Tibial nerve (tissue), 4 donors: ENCODE results near the gene SGCB. TPM values are rescaled to one million over a fixed set of nuclear protein-coding genes. Genes with fewer than 3 reads are reported as not detected.

ENCODE experiments used
- DNase-seq, 2 donors: peaks; one replicate each; pipeline ENCODE4 v3.0.0-alpha.2; 2019; ENCODE audit warnings: low spot score in 2 of 2
- H3K27ac ChIP-seq, 4 donors: fragments of 200-600 bp; sonication (generic) in 3 of 4; one replicate each; pipeline ENCODE4 v1.5.1; 2017 to 2019; ENCODE audit warnings: mild to moderate bottlenecking in 1 of 4
- H3K27me3 ChIP-seq, 2 donors: fragments of 200-600 bp; sonication (generic) in 1 of 2; one replicate each; pipeline versions ENCODE4 v1.5.1 to v1.6.0; 2017 to 2019
- H3K36me3 ChIP-seq, 3 donors: fragments of 200-600 bp; sonication (generic); one replicate each; pipeline ENCODE4 v1.5.1; 2018 to 2019
- H3K4me1 ChIP-seq, 4 donors: fragments of 200-600 bp; sonication (generic) in 3 of 4; one replicate each; pipeline ENCODE4 v1.5.1; 2017 to 2019
- H3K4me3 ChIP-seq, 4 donors: fragments of 200-600 bp; sonication (generic) in 3 of 4; one replicate each; pipeline ENCODE4 v1.5.1; 2017 to 2019; ENCODE audit warnings: mild to moderate bottlenecking in 1 of 4, moderate library complexity in 1 of 4
- H3K9me3 ChIP-seq, 4 donors: fragments of 200-600 bp; sonication (generic) in 3 of 4; one replicate each; pipeline ENCODE4 v1.5.1; 2017 to 2019
- EP300 ChIP-seq, 2 donors: sonication (generic); formaldehyde crosslinking; IDR thresholded peaks; one replicate each; pipeline ENCODE4 v1.6.1; 2017; ENCODE audit warnings: antibody characterized with exemption in 2 of 2, mild to moderate bottlenecking in 1 of 2
- POLR2A ChIP-seq, 2 donors: fragments of 450-650 bp; IDR thresholded peaks; one replicate each; pipeline ENCODE4 v1.6.1; 2017; ENCODE audit warnings: antibody characterized with exemption in 2 of 2, mild to moderate bottlenecking in 2 of 2, moderate library complexity in 2 of 2
- WGBS, 2 donors: methylation state at CpG; one replicate each; pipeline ENCODE4 v1.1.5; 2018; 5-methylcytosine and 5-hydroxymethylcytosine counted together
- total RNA-seq, 4 donors: library from RNA; depleted of rRNA; stranded (reverse); fragments of >200 nt; gene quantifications; one replicate each; pipeline ENCODE4 v1.1.0, GENCODE V29; 2016
- TF ChIP-seq, protein P1 (sequence below), 5 experiments: fragments of 200-600 bp in 3 of 5; fragments of 450-650 bp in 2 of 5; sonication (generic) in 3 of 5; IDR thresholded peaks; one replicate each; pipeline ENCODE4 v1.5.1; 2016 to 2019; ENCODE audit warnings: antibody characterized with exemption in 5 of 5, mild to moderate bottlenecking in 3 of 5, moderate library complexity in 2 of 5

SGCB gene
- total RNA-seq, 4 donors from 2014 or later: 47.7 to 108 (median 73.4) TPM

DNA sequence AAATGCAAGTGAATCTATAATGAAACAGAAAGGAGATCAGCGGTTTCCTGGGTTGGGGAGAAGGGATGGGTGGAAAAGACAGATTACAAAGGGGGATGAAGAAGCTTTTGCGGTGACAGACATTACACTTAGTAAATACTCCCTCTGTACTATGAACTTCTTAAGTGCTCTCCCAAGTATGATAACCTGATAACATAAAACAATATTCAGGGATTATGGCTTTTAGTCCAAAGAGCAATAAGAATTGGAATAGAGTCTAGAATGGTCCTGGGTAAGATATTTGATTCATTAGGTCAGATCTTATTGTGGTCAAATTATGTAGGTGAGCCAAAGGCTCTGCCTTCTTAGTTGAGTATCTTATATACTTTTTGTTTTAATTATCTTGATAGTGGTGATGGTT, 27.1 kb downstream of the SGCB start:
- no peak for DNase-seq
- Histone ChIP-seq H3K27ac (no peak overlapping the region), H3K9me3 (no peaks in the 10 kb centered on the region), H3K27me3 (no peaks in the 10 kb centered on the region), H3K36me3 (peaks cover 0 to 34% (median 0%) of the 10 kb centered on the region in 3 donors), H3K4me1 (no peaks in the 10 kb centered on the region), H3K4me3 (no peak overlapping the region)
- no peak for TF ChIP-seq POLR2A (IDR thresholded peaks at IDR 0.05)
- TF ChIP-seq, protein P1, sequence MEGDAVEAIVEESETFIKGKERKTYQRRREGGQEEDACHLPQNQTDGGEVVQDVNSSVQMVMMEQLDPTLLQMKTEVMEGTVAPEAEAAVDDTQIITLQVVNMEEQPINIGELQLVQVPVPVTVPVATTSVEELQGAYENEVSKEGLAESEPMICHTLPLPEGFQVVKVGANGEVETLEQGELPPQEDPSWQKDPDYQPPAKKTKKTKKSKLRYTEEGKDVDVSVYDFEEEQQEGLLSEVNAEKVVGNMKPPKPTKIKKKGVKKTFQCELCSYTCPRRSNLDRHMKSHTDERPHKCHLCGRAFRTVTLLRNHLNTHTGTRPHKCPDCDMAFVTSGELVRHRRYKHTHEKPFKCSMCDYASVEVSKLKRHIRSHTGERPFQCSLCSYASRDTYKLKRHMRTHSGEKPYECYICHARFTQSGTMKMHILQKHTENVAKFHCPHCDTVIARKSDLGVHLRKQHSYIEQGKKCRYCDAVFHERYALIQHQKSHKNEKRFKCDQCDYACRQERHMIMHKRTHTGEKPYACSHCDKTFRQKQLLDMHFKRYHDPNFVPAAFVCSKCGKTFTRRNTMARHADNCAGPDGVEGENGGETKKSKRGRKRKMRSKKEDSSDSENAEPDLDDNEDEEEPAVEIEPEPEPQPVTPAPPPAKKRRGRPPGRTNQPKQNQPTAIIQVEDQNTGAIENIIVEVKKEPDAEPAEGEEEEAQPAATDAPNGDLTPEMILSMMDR (IDR thresholded peaks at IDR 0.05): no peak
- TF ChIP-seq EP300 (IDR thresholded peaks at IDR 0.05): no peak
- WGBS, 2 donors: 99% methylated on average over 2 of the region's 2 CpGs

DNA sequence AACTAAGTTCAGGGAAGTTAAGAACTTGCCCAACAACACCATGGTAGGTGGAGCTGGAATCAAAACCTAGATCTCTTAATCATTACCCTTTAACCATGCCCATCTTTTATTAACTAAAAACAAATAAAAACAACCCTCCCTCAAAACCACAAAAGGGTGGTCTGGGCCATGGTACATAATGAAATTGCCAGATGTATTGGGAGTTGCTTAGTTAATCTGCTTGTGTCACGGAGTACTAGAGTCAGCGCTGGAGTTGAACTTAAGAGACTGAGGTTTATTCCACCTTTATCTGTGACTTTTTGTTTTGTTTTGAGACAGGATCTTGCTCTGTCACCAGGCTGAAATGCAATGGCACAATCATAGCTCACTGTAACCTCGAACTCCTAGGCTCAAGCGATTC, 31.2 kb downstream of the SGCB start:
- DNase-seq: no peak
- H3K4me1 ChIP-seq: no peaks in the 10 kb centered on the region
- no peaks in the 10 kb centered on the region for H3K9me3 ChIP-seq
- TF ChIP-seq, protein P1 (IDR thresholded peaks at IDR 0.05): no peak
- TF ChIP-seq POLR2A (IDR thresholded peaks at IDR 0.05) (no peak), EP300 (IDR thresholded peaks at IDR 0.05) (no peak)
- peaks cover 0 to 20% (median 0%) of the 10 kb centered on the region in 3 donors for H3K36me3 ChIP-seq
- 94 to 95% methylated on average over 4 of the region's 4 CpGs for WGBS, 2 donors
- no peaks in the 10 kb centered on the region for H3K27me3 ChIP-seq
- no peak overlapping the region for H3K4me3 ChIP-seq
- no peak overlapping the region for H3K27ac ChIP-seq

DNA sequence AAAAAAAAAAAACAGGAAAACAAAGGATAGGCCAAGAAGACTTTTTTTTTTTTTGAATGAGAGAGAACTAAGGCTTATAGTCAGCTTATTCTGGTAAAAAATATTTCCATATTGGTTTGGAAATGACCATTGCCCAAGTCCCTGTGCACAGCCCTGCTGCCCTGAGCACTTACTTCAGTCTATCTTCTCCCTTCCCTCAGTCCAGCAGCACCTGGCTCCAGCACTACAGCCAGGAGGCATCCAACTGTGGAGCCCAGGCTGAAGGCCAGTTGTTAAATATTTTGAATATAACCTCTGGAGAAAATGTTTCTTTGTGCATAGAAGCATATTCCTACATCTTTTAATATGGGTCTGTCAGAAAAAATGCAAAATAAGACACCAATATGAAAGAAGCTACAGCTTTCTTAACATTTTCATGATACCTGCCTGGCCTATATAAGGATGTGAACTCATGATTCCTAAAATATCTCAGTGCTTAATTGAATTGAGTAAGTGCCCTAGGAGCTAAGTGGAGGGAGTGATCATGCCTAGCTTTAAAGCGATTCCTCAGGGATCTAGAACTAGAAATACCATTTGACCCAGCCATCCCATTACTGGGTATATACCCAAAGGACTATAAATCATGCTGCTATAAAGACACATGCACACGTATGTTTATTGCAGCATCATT, 32.4 kb downstream of the SGCB start:
- DNase-seq: no peak
- H3K27ac ChIP-seq: no peak overlapping the region
- no peaks in the 10 kb centered on the region for H3K9me3 ChIP-seq
- H3K4me3 ChIP-seq: no peak overlapping the region
- H3K27me3 ChIP-seq: no peaks in the 10 kb centered on the region
- 91 to 92% methylated on average over 2 of the region's 2 CpGs for WGBS, 2 donors
- peaks cover 0 to 8% (median 0%) of the 10 kb centered on the region in 3 donors for H3K36me3 ChIP-seq
- no peaks in the 10 kb centered on the region for H3K4me1 ChIP-seq
- TF ChIP-seq EP300 (IDR thresholded peaks at IDR 0.05): no peak
- TF ChIP-seq, protein P1 (IDR thresholded peaks at IDR 0.05): no peak
- no peak for TF ChIP-seq POLR2A (IDR thresholded peaks at IDR 0.05)

DNA sequence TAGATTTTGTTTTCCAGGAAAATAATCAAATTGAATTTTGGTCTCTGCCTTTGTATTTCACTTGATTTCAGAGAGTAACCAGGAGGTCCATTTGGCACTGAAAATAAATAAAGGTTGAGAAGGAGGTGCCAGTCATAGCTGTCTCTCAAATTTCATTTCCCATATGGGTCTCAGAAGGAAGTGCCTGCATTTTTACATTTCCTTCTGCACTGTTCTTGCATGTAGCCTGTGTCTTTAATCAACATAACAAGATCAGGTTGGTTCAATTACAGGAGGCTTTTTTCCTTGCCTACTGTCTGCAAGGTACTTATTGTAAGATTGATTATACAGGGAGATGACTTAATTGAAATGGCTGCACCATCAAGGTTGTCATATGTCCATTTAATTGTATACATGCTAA, 33.7 kb downstream of the SGCB start:
- no peak for DNase-seq
- Histone ChIP-seq H3K36me3 (no peaks in the 10 kb centered on the region), H3K4me3 (no peak overlapping the region), H3K4me1 (no peaks in the 10 kb centered on the region), H3K9me3 (no peaks in the 10 kb centered on the region), H3K27ac (no peak overlapping the region), H3K27me3 (no peaks in the 10 kb centered on the region)
- TF ChIP-seq POLR2A (IDR thresholded peaks at IDR 0.05) (no peak), EP300 (IDR thresholded peaks at IDR 0.05) (no peak)
- TF ChIP-seq, protein P1 (IDR thresholded peaks at IDR 0.05): no peak

DNA sequence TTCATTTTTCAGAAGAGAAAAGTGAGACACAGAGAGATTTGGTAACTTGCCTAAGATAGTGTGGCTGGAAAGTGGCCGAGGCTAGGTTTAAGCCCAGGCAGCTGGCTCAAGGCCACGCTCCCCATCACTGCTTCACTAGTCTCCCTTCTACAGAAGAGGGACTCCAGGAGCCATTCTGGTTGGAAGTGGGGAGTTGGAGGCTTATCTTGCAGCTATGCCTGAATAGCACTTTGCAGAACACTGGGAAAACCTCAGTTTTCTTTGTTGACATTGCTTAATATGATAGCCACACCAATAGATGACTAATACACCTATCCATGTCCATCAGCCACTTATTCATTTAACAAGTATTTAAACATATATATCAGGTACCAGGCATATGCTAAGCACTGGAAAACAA, 36.5 kb downstream of the SGCB start:
- Histone ChIP-seq H3K4me1 (no peaks in the 10 kb centered on the region), H3K36me3 (peaks cover 0 to 4% (median 0%) of the 10 kb centered on the region in 3 donors), H3K9me3 (no peaks in the 10 kb centered on the region), H3K27me3 (no peaks in the 10 kb centered on the region), H3K27ac (no peak overlapping the region), H3K4me3 (no peak overlapping the region)
- TF ChIP-seq EP300 (IDR thresholded peaks at IDR 0.05) (no peak), POLR2A (IDR thresholded peaks at IDR 0.05) (no peak)
- TF ChIP-seq, protein P1 (IDR thresholded peaks at IDR 0.05): no peak
- 91 to 97% methylated on average over 2 of the region's 2 CpGs for WGBS, 2 donors
- DNase-seq: no peak
